ENCODE results near the gene ADAMTS8. TPM values are rescaled to one million over a fixed set of nuclear protein-coding genes. Genes with fewer than 3 reads are reported as not detected.

Gene ADAMTS8
- total and polyA plus RNA-seq, 2 donors (not counting 3 experiments of a cell fraction or from before 2014, with no cell fraction given): not detected

- no peak for TF ChIP-seq POLR2A (IDR thresholded peaks at IDR 0.05; ENCODE audit: low read depth, low read length)
- TF ChIP-seq POLR2AphosphoS5 (IDR thresholded peaks at IDR 0.05; ENCODE audit: insufficient read depth, low read depth, low read length): no peak
- TF ChIP-seq MYC (IDR thresholded peaks at IDR 0.05; ENCODE audit: low read depth, low read length): no peak
- TF ChIP-seq MAX (IDR thresholded peaks at IDR 0.05; ENCODE audit: insufficient read depth, insufficient read length): no peak
- TF ChIP-seq EZH2 (IDR thresholded peaks at IDR 0.05; ENCODE audit: borderline replicate concordance, low read depth, low read length, severe bottlenecking): no peak
- no peak for TF ChIP-seq JUN (IDR thresholded peaks at IDR 0.05; ENCODE audit: borderline replicate concordance, insufficient read depth, insufficient read length, low read depth)
- TF ChIP-seq CTCF (IDR thresholded peaks at IDR 0.05; ENCODE audit: extremely low read depth in 1 of 2, insufficient read depth in 1 of 2, low read depth in 1 of 2, low read length in 2 of 2): no peak
- TF ChIP-seq GATA2 (IDR thresholded peaks at IDR 0.05; ENCODE audit: insufficient read depth, insufficient read length, low read depth, low read length): no peak
- no peak for TF ChIP-seq FOS (IDR thresholded peaks at IDR 0.05; ENCODE audit: borderline replicate concordance, insufficient read depth, low read length)
- no peak for FAIRE-seq
- H4K20me1 ChIP-seq (replicated peaks; ENCODE audit: control insufficient read depth, extremely low read depth, insufficient read depth, low read length): no peaks in the 10 kb centered on the region
- H3K9me1 ChIP-seq (replicated peaks; ENCODE audit: control insufficient read depth, extremely low read depth, insufficient read depth, low read length): no peaks in the 10 kb centered on the region
- H3K36me3 ChIP-seq (ENCODE audit: control insufficient read depth in 2 of 2, extremely low read depth in 1 of 2, insufficient read depth in 2 of 2, low read length in 2 of 2): no peaks in the 10 kb centered on the region
- CTCF ChIA-PET: interaction anchor here (0.6 to 12.3 kb wide), 4 partner anchors 211 to 1247 kb away, joined by 3 to 464 read pairs (median 10); no protein-coding TSS in a partner anchor
- intact Hi-C loops (cut with micrococcal nuclease) (loop anchor here (1.0 kb wide), 1 partner anchor 214 kb away; no protein-coding TSS in a partner anchor), dilution Hi-C loops (cut with MboI; ENCODE audit: extremely low pct_ligation_motif_present, low sequenced_read_pairs) (loop anchor here (25.0 kb wide), 1 partner anchor 435 kb away; no protein-coding TSS in a partner anchor)
- no peak overlapping the region for H3K4me3 ChIP-seq (replicated peaks in 1 of 3; ENCODE audit: insufficient read depth in 1 of 3, low read depth in 1 of 3, low read length in 3 of 3)
- H3K79me2 ChIP-seq (ENCODE audit: control insufficient read depth, insufficient read depth, low read length): no peaks in the 10 kb centered on the region
- BruUV-seq (replicated peaks): no TSS peak
- H3K4me2 ChIP-seq (ENCODE audit: insufficient read depth, low read length): no peak overlapping the region
- H3K4me1 ChIP-seq (ENCODE audit: control insufficient read depth, extremely low read depth, insufficient read depth, low read length): no peaks in the 10 kb centered on the region
- no peak overlapping the region for H3K9ac ChIP-seq (replicated peaks; ENCODE audit: extremely low read depth, insufficient read depth, low read length)
- H3K9me3 ChIP-seq (replicated peaks; ENCODE audit: control insufficient read depth, insufficient read depth, low read length): no peaks in the 10 kb centered on the region
- POLR2A ChIA-PET: no interaction called here
- no peak overlapping the region for H3K27ac ChIP-seq (ENCODE audit: insufficient read depth, low read depth, low read length)
- no peak overlapping the region for H2AFZ ChIP-seq (ENCODE audit: low read depth, low read length)
- peaks cover 46 to 48% of the 10 kb centered on the region in 2 experiments for H3K27me3 ChIP-seq (ENCODE audit: control insufficient read depth in 2 of 2, insufficient read depth in 2 of 2, low read length in 2 of 2)
- DNase-seq (ENCODE audit: low read depth, low spot score): no peak
These were observed 1.5 kb downstream of the ADAMTS8 start for GRCh38 chr11:130426837-130427341.

Measured in endothelial cell of umbilical vein (primary cell).